Thyroid gland (tissue), 4 donors: ENCODE measurements around the gene BRD4. TPM values are rescaled to one million over a fixed set of nuclear protein-coding genes. Genes with fewer than 3 reads are reported as not detected.
A peak's percentile ranks its signal among the peaks of the same experiment; 100 is the strongest.

ENCODE experiments used
- DNase-seq, 2 donors: peaks; one replicate each; pipeline ENCODE4 v3.0.0-alpha.2; 2019
- H3K27ac ChIP-seq, 3 donors: fragments of 200-600 bp; sonication (generic); 1 replicate in 2 of 3; 2 replicates in 1 of 3; pipeline ENCODE4 v1.5.1; 2016 to 2019; ENCODE audit warnings: mild to moderate bottlenecking in 1 of 3, moderate library complexity in 1 of 3
- H3K27me3 ChIP-seq: fragments of 200-600 bp; sonication (generic); one replicate; pipeline ENCODE4 v1.5.1; 2019
- H3K36me3 ChIP-seq, 2 donors: fragments of 200-600 bp; sonication (generic); one replicate each; pipeline ENCODE4 v1.5.1; 2016 to 2019
- H3K4me1 ChIP-seq, 2 donors: fragments of 200-600 bp; sonication (generic); one replicate each; pipeline ENCODE4 v1.5.1; 2017 to 2019
- H3K4me3 ChIP-seq, 3 donors: fragments of 200-600 bp; sonication (generic); replicated peaks in 1 of 3; 1 replicate in 2 of 3; 2 replicates in 1 of 3; pipeline ENCODE4 v1.5.1; 2016; ENCODE audit warnings: mild to moderate bottlenecking in 1 of 3
- H3K9me3 ChIP-seq: fragments of 200-600 bp; sonication (generic); one replicate; pipeline ENCODE4 v1.5.1; 2017
- POLR2A ChIP-seq, 2 donors: fragments of 450-650 bp; IDR thresholded peaks; one replicate each; pipeline ENCODE4 v1.6.1; 2017; ENCODE audit warnings: antibody characterized with exemption in 2 of 2, mild to moderate bottlenecking in 2 of 2, moderate library complexity in 1 of 2
- WGBS, 2 donors: methylation state at CpG; one replicate each; pipeline ENCODE4 v1.1.5; 2017; 5-methylcytosine and 5-hydroxymethylcytosine counted together
- intact Hi-C: fragments of 100-400 bp; cut with DNase I; formaldehyde crosslinking; loops from one replicate; pipeline ENCODE4 v1.15.1; 2023
- total RNA-seq, 4 donors: library from RNA; depleted of rRNA; stranded (reverse); fragments of >200 nt; gene quantifications; one replicate each; pipeline ENCODE4 v1.2.3, GENCODE V29; 2016
- TF ChIP-seq, protein P1 (sequence below), 6 experiments: fragments of 200-600 bp in 3 of 6; fragments of 450-650 bp in 3 of 6; sonication (generic) in 3 of 6; IDR thresholded peaks; one replicate each; pipeline ENCODE4 v1.5.1; 2016 to 2019; ENCODE audit warnings: antibody characterized with exemption in 6 of 6, mild to moderate bottlenecking in 2 of 6, inconsistent platforms in 1 of 6, moderate library complexity in 1 of 6

BRD4 gene
- total RNA-seq, 4 donors from 2014 or later: 20.8 to 78.1 (median 32.4) TPM

DNA sequence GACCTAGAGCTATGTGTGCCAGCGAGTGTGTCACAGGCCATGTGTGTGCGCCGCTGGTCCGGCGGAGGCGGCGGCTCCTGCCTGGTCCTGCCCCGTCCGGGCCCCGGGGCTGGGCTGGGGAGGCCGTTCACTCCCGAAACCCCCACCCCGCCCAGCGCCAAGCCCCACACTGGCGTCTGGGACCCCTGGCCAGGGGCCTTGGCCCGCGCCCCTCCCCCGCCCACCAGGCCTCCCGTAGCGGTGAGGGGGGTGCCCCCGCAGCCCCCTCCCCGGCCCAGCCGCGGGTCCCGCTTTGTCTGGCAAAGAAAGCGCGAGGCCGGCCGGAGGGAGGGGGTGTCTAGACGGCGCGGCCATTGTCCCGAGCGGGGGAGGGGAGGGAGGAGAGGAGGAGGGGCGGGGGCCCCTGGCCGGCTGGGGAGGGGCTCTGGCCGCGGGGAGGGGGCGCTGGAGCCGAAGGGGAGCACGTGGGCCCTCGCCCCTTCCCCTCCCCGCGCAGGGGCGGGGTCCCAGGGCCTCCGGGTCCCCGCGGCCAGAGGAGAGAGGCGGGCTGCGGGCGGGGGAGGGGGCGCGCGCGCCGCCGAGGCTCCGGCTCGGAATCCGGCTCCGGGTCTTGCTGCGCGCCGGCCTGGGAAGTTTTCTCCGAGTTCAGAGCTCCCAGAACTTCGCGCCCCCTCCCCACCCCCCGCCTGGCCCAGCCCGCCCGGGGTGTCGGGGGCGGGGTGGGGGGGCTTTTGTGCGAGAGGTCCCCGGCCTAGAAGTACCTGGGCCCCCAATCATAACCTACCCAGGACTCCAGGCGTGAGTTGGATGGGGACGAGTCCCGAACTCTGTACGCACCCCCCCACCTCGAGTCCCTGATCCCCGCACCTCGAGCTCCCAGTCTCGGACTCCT, 132.4 kb downstream of the BRD4 start:
- no peaks in the 10 kb centered on the region for H3K9me3 ChIP-seq
- TF ChIP-seq POLR2A (IDR thresholded peaks at IDR 0.05): no peak
- TF ChIP-seq, protein P1, sequence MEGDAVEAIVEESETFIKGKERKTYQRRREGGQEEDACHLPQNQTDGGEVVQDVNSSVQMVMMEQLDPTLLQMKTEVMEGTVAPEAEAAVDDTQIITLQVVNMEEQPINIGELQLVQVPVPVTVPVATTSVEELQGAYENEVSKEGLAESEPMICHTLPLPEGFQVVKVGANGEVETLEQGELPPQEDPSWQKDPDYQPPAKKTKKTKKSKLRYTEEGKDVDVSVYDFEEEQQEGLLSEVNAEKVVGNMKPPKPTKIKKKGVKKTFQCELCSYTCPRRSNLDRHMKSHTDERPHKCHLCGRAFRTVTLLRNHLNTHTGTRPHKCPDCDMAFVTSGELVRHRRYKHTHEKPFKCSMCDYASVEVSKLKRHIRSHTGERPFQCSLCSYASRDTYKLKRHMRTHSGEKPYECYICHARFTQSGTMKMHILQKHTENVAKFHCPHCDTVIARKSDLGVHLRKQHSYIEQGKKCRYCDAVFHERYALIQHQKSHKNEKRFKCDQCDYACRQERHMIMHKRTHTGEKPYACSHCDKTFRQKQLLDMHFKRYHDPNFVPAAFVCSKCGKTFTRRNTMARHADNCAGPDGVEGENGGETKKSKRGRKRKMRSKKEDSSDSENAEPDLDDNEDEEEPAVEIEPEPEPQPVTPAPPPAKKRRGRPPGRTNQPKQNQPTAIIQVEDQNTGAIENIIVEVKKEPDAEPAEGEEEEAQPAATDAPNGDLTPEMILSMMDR (IDR thresholded peaks at IDR 0.05): no peak
- H3K36me3 ChIP-seq: no peaks in the 10 kb centered on the region
- H3K4me3 ChIP-seq: peak overlapping the region in 1 of 3 donors; percentile 52
- peaks cover 12 to 20% of the 10 kb centered on the region in 2 donors for H3K4me1 ChIP-seq
- intact Hi-C loops: no loop called here
- H3K27ac ChIP-seq: peak overlapping the region; percentile 49 to 79 (median 62)
- DNase-seq: peak; percentile 34 to 51
- 11% methylated on average over 3 of the region's 82 CpGs; no CpG with 5 or more reads in 1 of the 2 donors for WGBS, 2 donors
- H3K27me3 ChIP-seq: no peaks in the 10 kb centered on the region

DNA sequence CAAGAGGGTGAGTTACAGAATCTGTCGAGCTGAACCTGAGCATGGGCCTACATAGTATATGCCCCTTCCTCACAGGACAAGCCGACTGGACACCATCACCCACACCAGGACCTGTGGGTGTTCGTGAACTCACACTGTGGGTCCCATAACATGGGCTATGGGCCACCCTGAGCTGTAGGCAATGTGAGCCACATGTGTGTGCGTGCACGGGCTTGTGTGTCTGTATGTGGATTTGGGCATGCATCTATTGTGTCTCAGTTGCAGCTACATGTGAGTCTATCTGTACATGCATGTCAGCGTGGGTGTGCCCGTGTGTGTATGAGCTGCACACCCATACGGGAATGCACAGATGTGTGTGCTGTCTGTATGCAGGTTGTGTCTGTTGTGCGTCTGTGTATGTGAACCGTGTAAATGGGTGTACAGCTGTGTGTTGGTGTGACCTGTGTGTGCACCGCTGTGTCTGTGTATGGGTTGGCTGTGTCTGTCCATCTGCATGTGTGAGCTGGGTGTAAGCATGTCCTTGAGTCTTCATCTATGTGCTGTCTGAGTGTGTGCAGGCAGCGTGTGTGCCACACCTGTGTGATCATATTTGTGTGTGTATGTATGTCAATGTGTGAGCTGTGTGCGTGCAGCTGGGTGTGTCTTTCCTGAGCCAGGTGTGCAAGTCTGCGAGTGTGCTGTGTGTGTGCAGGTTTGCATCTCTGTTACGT, 133.2 kb downstream of the BRD4 start:
- TF ChIP-seq, protein P1 (IDR thresholded peaks at IDR 0.05): no peak
- TF ChIP-seq POLR2A (IDR thresholded peaks at IDR 0.05): no peak
- peaks cover 12 to 20% of the 10 kb centered on the region in 2 donors for H3K4me1 ChIP-seq
- H3K27me3 ChIP-seq: no peaks in the 10 kb centered on the region
- H3K4me3 ChIP-seq: peak overlapping the region in 1 of 3 donors; percentile 52
- intact Hi-C loops: no loop called here
- no peak overlapping the region for H3K27ac ChIP-seq
- H3K9me3 ChIP-seq: no peaks in the 10 kb centered on the region
- no peaks in the 10 kb centered on the region for H3K36me3 ChIP-seq
- WGBS, 2 donors: 80% methylated on average over 12 to 15 of the region's 15 CpGs
- DNase-seq: no peak

DNA sequence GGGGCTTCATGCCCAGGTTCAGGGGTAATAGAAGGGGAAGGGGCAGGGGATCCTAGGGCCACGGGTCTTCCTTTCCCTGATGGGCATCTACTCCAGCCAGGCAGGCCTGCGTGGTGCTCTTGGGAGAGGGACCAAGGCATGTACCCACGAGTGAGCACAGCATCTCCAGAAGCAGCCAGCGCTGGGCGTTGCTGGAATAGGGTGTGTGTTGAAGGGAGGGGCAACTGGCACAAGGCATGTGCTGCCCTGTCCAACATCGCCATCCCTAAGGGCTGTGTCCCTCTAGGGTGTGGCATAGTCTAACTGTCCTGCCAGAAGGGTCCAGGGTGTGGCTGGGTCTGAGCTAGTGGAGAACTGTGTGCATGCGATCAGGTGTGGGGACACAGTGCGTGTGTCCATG, 134.4 kb downstream of the BRD4 start:
- peak overlapping the region in 1 of 3 donors; percentile 10 for H3K27ac ChIP-seq
- 57 to 58% methylated on average over 8 of the region's 8 CpGs for WGBS, 2 donors
- DNase-seq: no peak
- no peak overlapping the region for H3K4me3 ChIP-seq
- TF ChIP-seq, protein P1 (IDR thresholded peaks at IDR 0.05): no peak
- TF ChIP-seq POLR2A (IDR thresholded peaks at IDR 0.05): no peak
- intact Hi-C loops: no loop called here
- no peaks in the 10 kb centered on the region for H3K27me3 ChIP-seq
- H3K9me3 ChIP-seq: no peaks in the 10 kb centered on the region
- H3K4me1 ChIP-seq: peaks cover 12 to 20% of the 10 kb centered on the region in 2 donors
- no peaks in the 10 kb centered on the region for H3K36me3 ChIP-seq

DNA sequence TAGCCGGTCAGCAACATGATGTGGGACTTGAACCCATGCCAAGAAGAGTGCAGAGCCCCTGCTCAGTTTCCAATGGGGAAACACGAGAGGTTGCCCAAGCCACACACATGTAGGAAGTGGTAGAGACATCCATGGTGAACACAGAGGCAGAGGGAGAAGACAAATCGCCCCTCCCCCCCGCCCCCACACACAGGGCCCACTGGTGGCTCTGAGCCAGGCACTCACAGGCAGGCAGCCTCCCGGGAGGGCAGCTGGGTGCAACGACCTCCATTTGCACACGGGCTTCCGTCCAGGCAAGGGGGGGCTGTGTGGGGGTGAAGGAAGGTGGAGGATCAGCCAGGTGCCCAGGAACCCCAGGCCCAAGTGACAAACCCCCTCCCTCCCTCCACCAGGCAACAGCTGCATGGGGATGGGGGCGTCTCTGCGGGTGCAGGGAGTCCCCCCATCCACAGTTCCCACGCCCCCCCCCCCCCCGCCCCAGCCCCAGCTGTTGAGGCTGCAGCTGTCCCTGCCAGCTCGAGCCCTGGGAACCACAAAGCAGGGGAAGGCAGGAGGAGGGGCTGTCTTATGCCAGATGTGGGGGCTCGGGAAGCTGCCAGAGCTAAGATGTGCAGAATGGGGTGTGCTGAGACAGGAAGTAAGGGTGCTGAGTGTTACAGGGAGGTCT, 134.9 kb downstream of the BRD4 start:
- Histone ChIP-seq H3K36me3 (no peaks in the 10 kb centered on the region), H3K27me3 (no peaks in the 10 kb centered on the region), H3K9me3 (no peaks in the 10 kb centered on the region), H3K27ac (peak overlapping the region in 1 of 3 donors; percentile 10), H3K4me3 (no peak overlapping the region), H3K4me1 (peaks cover 12 to 17% of the 10 kb centered on the region in 2 donors)
- intact Hi-C loops: no loop called here
- TF ChIP-seq, protein P1 (IDR thresholded peaks at IDR 0.05): no peak
- no peak for TF ChIP-seq POLR2A (IDR thresholded peaks at IDR 0.05)
- WGBS, 2 donors: 10 to 58% methylated on average over 6 to 9 of the region's 14 CpGs
- peak in 1 of 2 donors; percentile 19 for DNase-seq
